HFF-Myc (cell line): ENCODE results near the gene IFT88.

Source experiments
- DNase-seq: peaks from one replicate; pipeline ENCODE4 v3.0.0-alpha.2; 2011; ENCODE audit warnings: low read depth; ENCODE audit errors: extremely low read depth
- H3K4me3 ChIP-seq: replicated peaks from 2 replicates; pipeline ENCODE4 v1.5.1; 2011; ENCODE audit warnings: low read depth, mild to moderate bottlenecking, control low read depth, low read length
- CTCF ChIP-seq: IDR thresholded peaks from 2 replicates; pipeline ENCODE4 v1.5.1; 2012; ENCODE audit warnings: mild to moderate bottlenecking, low read depth, low read length, control low read depth; ENCODE audit errors: missing control alignments

The IFT88 gene

GRCh38 chr13:20590561-20590960 is 23.6 kb downstream of the IFT88 start:
- DNase-seq, result no peak
- no peak overlapping the region for H3K4me3 ChIP-seq
- no peak for TF ChIP-seq CTCF

DNA sequence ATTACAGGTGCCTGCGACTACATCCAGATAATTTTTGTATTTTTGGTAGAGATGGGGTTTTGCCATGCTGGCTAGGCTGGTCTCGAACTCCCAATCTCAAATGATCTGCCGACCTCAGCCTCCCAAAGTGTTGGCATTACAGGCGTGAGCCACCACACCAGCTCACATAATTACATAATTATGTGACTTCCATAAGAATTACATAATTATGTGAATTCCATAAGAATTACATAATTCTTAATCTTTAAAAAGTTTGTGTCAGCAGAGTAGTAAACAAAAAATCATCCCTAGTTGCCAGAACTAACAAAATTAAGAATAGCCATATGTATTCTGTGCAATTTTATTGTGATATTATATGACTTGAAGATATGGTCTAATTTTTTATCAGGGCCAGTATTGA is 25.6 kb downstream of the IFT88 start:
- TF ChIP-seq CTCF, result no peak
- no peak for DNase-seq
- H3K4me3 ChIP-seq, result no peak overlapping the region

DNA sequence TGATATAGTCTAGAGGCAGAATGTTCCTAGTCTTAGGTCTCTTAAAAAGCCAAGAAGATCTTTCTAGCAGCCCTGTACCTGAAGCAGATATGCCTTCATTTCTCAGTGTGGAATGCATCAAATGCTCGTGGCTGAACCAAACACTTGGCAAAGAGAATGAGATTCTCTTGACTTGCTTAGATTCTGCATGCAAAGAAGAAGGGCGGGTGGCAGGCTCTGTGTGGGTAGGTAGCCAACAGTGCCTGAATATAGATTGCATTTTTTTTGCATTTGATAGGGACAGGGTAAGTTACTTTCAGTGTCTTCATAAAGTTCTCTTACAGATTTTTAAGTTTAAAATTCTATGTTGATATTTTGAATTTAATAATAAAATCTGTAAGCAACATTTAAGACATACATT is 27.3 kb downstream of the IFT88 start:
- TF ChIP-seq CTCF, result no peak
- no peak overlapping the region for H3K4me3 ChIP-seq
- no peak for DNase-seq

DNA sequence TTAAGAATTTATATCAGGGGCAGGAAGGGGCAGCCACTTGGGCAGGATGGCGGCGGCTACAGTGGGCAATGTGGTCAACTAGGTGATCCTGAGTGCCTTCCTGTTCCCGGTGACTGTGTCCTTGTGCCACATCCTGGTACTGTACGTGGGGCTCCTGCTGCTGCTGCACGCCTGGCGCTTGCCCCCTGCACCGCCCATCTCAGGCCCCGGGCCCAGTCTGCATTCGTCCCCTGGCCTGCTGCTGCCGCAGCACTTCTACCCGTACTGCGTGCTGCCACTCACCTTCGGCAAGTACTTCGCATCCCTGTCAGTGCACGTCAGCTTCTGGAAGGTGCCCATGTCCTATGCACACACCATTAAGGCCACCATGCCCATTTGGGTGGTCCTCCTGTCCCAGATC is 40.1 kb downstream of the IFT88 start:
- no peak for TF ChIP-seq CTCF

DNA sequence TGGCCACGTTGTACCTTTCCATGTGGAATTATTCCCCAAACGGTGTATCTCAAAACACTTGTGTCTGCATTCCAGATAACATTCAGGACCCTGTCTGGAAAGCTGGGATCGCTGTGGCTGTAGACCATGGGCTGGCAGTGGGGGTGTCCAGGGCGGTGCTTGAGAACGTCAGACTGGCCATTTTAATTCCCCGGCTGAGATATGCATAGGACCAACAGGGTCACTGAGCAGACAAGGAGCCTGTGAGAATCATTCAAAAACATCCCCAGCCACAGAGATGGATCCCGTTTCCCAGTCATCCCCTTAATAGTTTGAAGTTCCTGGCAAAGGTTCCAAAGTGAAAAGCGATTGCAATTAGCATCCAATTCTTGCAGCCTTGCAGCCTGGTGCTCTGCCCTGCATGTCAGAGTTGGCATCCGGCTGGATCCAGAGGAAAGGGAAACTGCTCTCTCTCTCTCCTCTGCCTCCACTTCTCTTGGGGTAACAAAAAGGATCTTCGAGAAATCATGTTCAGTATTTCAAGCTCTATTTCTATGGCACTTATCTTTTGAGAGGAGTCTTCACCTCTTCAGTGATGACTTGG is 41.6 kb downstream of the IFT88 start:
- DNase-seq, result no peak
- H3K4me3 ChIP-seq, result no peak overlapping the region
- TF ChIP-seq CTCF, result no peak

More for the DNA sequence above, 40.1 kb downstream of the IFT88 start:
- no peak overlapping the region for H3K4me3 ChIP-seq
- DNase-seq, result no peak

DNA sequence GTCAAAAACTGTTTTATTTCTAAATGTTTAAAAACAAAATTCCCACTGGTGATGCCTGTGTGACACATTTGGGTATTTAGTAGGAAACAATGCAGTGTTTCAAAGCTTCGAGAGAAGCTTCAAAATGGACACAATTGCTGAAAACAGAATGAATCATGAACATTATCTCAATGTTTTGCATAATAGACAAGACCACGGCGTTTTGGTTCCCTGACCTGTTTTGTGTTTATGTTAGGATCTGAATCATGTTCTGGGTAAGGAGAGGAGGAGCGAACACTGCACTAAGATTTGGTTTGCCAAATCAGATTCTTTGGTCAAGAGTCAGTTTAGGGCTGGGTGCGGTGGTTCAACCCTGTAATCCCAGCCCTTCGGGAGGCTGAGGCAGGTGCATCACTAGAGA is 42.2 kb downstream of the IFT88 start:
- TF ChIP-seq CTCF, result no peak
- H3K4me3 ChIP-seq, result no peak overlapping the region
- no peak for DNase-seq

GRCh38 chr13:20610006-20610405 is 43.0 kb downstream of the IFT88 start:
- TF ChIP-seq CTCF, result no peak
- no peak overlapping the region for H3K4me3 ChIP-seq
- DNase-seq, result no peak
